Measurements from ENCODE around the gene SNX14.

The SNX14 gene

GRCh38 chr6:85506441-85507093 lies 87.1 kb downstream of the SNX14 start:
- no peak for DNase-seq (ENCODE audit: low spot score)

GRCh38 chr6:85498596-85499258 lies 94.9 kb downstream of the SNX14 start:
- DNase-seq (ENCODE audit: low spot score) = no peak

GRCh38 chr6:85496856-85497255 lies 96.8 kb downstream of the SNX14 start:
- no peak for DNase-seq (ENCODE audit: low spot score)

GRCh38 chr6:85496009-85496579 lies 97.6 kb downstream of the SNX14 start:
- DNase-seq (ENCODE audit: low spot score) = no peak

- no peak for DNase-seq (ENCODE audit: low spot score)
These were observed 98.8 kb downstream of the SNX14 start for GRCh38 chr6:85494547-85495536.

- DNase-seq (ENCODE audit: low spot score) = no peak
These were observed 100.3 kb downstream of the SNX14 start for GRCh38 chr6:85493389-85493788.

GRCh38 chr6:85490516-85491248 lies 103.0 kb downstream of the SNX14 start:
- DNase-seq (ENCODE audit: low spot score) = no peak

- DNase-seq (ENCODE audit: low spot score) = no peak
These were observed 108.7 kb downstream of the SNX14 start for GRCh38 chr6:85484948-85485347.

- no peak for DNase-seq (ENCODE audit: low spot score)
These were observed 109.8 kb downstream of the SNX14 start for GRCh38 chr6:85483846-85484245.

GRCh38 chr6:85482905-85483700 lies 110.6 kb downstream of the SNX14 start:
- peak; percentile 35 for DNase-seq (ENCODE audit: low spot score)

GRCh38 chr6:85482206-85482904 lies 111.3 kb downstream of the SNX14 start:
- DNase-seq (ENCODE audit: low spot score) = no peak

GRCh38 chr6:85479208-85479607 lies 114.5 kb downstream of the SNX14 start:
- DNase-seq (ENCODE audit: low spot score) = no peak

- DNase-seq (ENCODE audit: low spot score) = no peak
These were observed 117.1 kb downstream of the SNX14 start for GRCh38 chr6:85476532-85476931.

- DNase-seq (ENCODE audit: low spot score) = no peak
These were observed 119.9 kb downstream of the SNX14 start for GRCh38 chr6:85473748-85474147.

- DNase-seq (ENCODE audit: low spot score) = no peak
These were observed 120.9 kb downstream of the SNX14 start for GRCh38 chr6:85472744-85473143.

- DNase-seq (ENCODE audit: low spot score) = no peak
These were observed 123.6 kb downstream of the SNX14 start for GRCh38 chr6:85470023-85470410.

- no peak for DNase-seq (ENCODE audit: low spot score)
These were observed 124.2 kb downstream of the SNX14 start for GRCh38 chr6:85469276-85470022.

GRCh38 chr6:85468326-85468725 lies 125.3 kb downstream of the SNX14 start:
- no peak for DNase-seq (ENCODE audit: low spot score)

GRCh38 chr6:85465762-85466161 lies 127.9 kb downstream of the SNX14 start:
- DNase-seq (ENCODE audit: low spot score) = no peak
